PC-3 (cell line): ENCODE measurements around the gene CYB561D1. TPM values are rescaled to one million over a fixed set of nuclear protein-coding genes. Genes with fewer than 3 reads are reported as not detected.

ENCODE experiments used
- ATAC-seq: fragments of 200-7000 bp; cut with Tn5 transposase; 2 replicates; pipeline ENCODE4 v1.9.1; 2020; ENCODE audit warnings: mild to moderate bottlenecking, moderate library complexity
- BruUV-seq: library from RNA; stranded (reverse); fragments of 400-500 nt; replicated peaks from 2 replicates; lab custom pipeline; 2021; lab: Mats Ljungman, UMichigan
- CTCF ChIA-PET: fragments of 300-600 bp; sonication (Branson Sonifier 250); formaldehyde crosslinking; loops from one replicate; lab custom pipeline; 2022; ENCODE audit warnings: antibody characterized with exemption; lab: Charles Lee
- POLR2A ChIA-PET: fragments of 300-600 bp; sonication (Branson Sonifier 250); formaldehyde crosslinking; loops from one replicate; lab custom pipeline; 2022; ENCODE audit warnings: antibody characterized with exemption; ENCODE audit not compliant: unreplicated experiment; lab: Charles Lee
- DNase-seq: peaks from one replicate; pipeline ENCODE4 v3.0.0-alpha.2; 2015
- H2AFZ ChIP-seq: fragments of 300-600 bp; sonication (generic); 2 replicates; pipeline ENCODE4 v1.6.0; 2016; ENCODE audit warnings: antibody characterized with exemption, low read length
- H3F3A ChIP-seq: fragments of 300-600 bp; sonication (generic); one replicate; pipeline ENCODE4 v1.6.0; 2017; ENCODE audit warnings: antibody characterized with exemption, low read length, control low read depth, mild to moderate bottlenecking; ENCODE audit not compliant: unreplicated experiment
- H3K27ac ChIP-seq: fragments of 300-600 bp; sonication (generic); 2 replicates; pipeline ENCODE4 v1.5.1; 2016; ENCODE audit warnings: mild to moderate bottlenecking, low read length
- H3K27me3 ChIP-seq: fragments of 300-600 bp; sonication (generic); 2 replicates; pipeline ENCODE4 v1.6.1; 2016; ENCODE audit warnings: low read length, mixed read lengths
- H3K36me3 ChIP-seq: fragments of 300-600 bp; sonication (generic); 2 replicates; pipeline ENCODE4 v1.6.1; 2016; ENCODE audit warnings: low read depth, mixed run types, low read length, mixed read lengths
- H3K4me1 ChIP-seq: fragments of 300-600 bp; sonication (generic); 2 replicates; pipeline ENCODE4 v1.5.1; 2016; ENCODE audit warnings: low read length; ENCODE audit not compliant: insufficient read depth
- H3K4me2 ChIP-seq: fragments of 300-600 bp; sonication (generic); 2 replicates; pipeline ENCODE4 v1.6.0; 2016; ENCODE audit warnings: low read length
- H3K4me3 ChIP-seq: fragments of 300-600 bp; sonication (generic); 2 replicates; pipeline ENCODE4 v1.5.1; 2016; ENCODE audit warnings: mild to moderate bottlenecking, low read length, mixed read lengths
- H3K79me2 ChIP-seq: fragments of 300-600 bp; sonication (generic); 2 replicates; pipeline ENCODE4 v1.6.1; 2017; ENCODE audit warnings: low read length, mixed read lengths
- H3K9ac ChIP-seq: fragments of 300-600 bp; sonication (generic); 2 replicates; pipeline ENCODE4 v1.6.0; 2016; ENCODE audit warnings: mild to moderate bottlenecking, low read length
- H3K9me2 ChIP-seq: fragments of 300-600 bp; sonication (generic); replicated peaks from 2 replicates; pipeline ENCODE4 v1.6.1; 2016; ENCODE audit warnings: mixed run types, low read length, mixed read lengths
- H3K9me3 ChIP-seq: fragments of 300-600 bp; sonication (generic); 2 replicates; pipeline ENCODE4 v1.6.1; 2016; ENCODE audit warnings: low read length, mixed read lengths
- H4K20me1 ChIP-seq: fragments of 300-600 bp; sonication (generic); 2 replicates; pipeline ENCODE4 v1.6.1; 2016; ENCODE audit warnings: low read length, mixed read lengths
- EZH2 ChIP-seq: fragments of 300-600 bp; sonication (generic); IDR thresholded peaks from one replicate; pipeline ENCODE4 v1.6.1; 2017; ENCODE audit warnings: antibody characterized with exemption, mild to moderate bottlenecking, low read length; ENCODE audit not compliant: unreplicated experiment
- EZH2phosphoT487 ChIP-seq: fragments of 300-600 bp; sonication (generic); IDR thresholded peaks from 2 replicates; pipeline ENCODE4 v1.6.1; 2018; ENCODE audit warnings: mild to moderate bottlenecking, antibody characterized with exemption, low read length, borderline replicate concordance
- intact Hi-C: fragments of 100-400 bp; cut with micrococcal nuclease; formaldehyde crosslinking; loops from 2 replicates; pipeline ENCODE4 v1.9.0; 2023
- total RNA-seq: library from RNA; depleted of rRNA; stranded (reverse); fragments of >200 nt; gene quantifications from 2 replicates; pipeline ENCODE4 v1.2.3, GENCODE V29; 2014
- TF ChIP-seq, protein P1 (sequence below): fragments of 300-600 bp; sonication (generic); conservative IDR thresholded peaks from 2 replicates; pipeline ENCODE4 v1.5.1; 2017; ENCODE audit warnings: antibody characterized with exemption, low read depth, mild to moderate bottlenecking, low read length

Gene CYB561D1
- total RNA-seq, 1 experiment from 2014 or later, result 2.7 TPM

DNA sequence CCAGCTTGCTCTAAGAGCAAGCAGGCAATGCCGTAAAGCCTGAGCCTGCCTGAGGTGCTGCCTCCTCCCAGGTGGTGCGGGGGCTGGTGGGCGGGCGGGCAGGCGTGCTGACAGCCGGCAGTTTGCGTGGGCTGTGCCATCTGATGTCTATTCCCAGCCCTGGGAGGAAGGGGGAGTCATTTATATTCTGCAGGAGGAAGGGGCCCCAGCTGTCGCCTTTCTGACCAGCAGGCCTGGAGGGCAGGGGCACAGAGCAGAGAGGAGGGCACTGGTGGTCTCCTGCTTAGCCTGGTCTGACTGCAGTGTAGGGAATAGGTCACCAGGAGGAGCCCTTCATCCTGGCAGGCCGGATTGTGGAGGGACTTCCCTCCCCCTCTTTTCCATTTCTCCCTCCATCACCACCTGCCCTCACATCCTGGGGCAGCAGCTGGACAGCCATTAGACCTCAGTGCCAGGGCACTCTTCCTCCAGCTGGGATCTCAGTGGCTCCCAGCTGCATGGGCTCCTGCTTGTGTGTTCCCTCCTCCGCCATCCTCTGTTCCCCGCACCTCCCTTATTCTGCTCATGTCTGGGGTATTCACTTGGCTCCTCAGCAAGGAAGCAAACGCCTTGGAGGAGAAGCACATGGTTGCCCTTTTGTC lies 4.4 kb downstream of the CYB561D1 start:
- H3K9me3 ChIP-seq, result no peaks in the 10 kb centered on the region
- POLR2A ChIA-PET, result no interaction called here
- no peak overlapping the region for H3K4me2 ChIP-seq
- no peak overlapping the region for H2AFZ ChIP-seq
- peaks cover 18% of the 10 kb centered on the region for H3K79me2 ChIP-seq
- no TSS peak for BruUV-seq
- H3F3A ChIP-seq, result no peaks in the 10 kb centered on the region
- ATAC-seq (no peak), DNase-seq (peak; percentile 28)
- no peaks in the 10 kb centered on the region for H3K27me3 ChIP-seq
- TF ChIP-seq EZH2 (no peak), EZH2phosphoT487 (no peak)
- TF ChIP-seq, protein P1, sequence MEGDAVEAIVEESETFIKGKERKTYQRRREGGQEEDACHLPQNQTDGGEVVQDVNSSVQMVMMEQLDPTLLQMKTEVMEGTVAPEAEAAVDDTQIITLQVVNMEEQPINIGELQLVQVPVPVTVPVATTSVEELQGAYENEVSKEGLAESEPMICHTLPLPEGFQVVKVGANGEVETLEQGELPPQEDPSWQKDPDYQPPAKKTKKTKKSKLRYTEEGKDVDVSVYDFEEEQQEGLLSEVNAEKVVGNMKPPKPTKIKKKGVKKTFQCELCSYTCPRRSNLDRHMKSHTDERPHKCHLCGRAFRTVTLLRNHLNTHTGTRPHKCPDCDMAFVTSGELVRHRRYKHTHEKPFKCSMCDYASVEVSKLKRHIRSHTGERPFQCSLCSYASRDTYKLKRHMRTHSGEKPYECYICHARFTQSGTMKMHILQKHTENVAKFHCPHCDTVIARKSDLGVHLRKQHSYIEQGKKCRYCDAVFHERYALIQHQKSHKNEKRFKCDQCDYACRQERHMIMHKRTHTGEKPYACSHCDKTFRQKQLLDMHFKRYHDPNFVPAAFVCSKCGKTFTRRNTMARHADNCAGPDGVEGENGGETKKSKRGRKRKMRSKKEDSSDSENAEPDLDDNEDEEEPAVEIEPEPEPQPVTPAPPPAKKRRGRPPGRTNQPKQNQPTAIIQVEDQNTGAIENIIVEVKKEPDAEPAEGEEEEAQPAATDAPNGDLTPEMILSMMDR, result peak; percentile 60
- CTCF ChIA-PET, result interaction anchor here (2.1 kb wide), 1 partner anchor 34 kb away, joined by 9 read pairs; no protein-coding TSS in a partner anchor
- H3K9ac ChIP-seq, result no peak overlapping the region
- no peaks in the 10 kb centered on the region for H3K9me2 ChIP-seq
- no peaks in the 10 kb centered on the region; the same call in 1 of the 2 replicates for H3K36me3 ChIP-seq
- intact Hi-C loops, result loop anchor here (1.0 kb wide), 1 partner anchor 34 kb away; no protein-coding TSS in a partner anchor
- peaks cover 18% of the 10 kb centered on the region; the same call in 1 of the 2 replicates for H3K4me1 ChIP-seq
- H3K27ac ChIP-seq, result no peak overlapping the region
- H3K4me3 ChIP-seq, result no peak overlapping the region
- no peaks in the 10 kb centered on the region for H4K20me1 ChIP-seq

DNA sequence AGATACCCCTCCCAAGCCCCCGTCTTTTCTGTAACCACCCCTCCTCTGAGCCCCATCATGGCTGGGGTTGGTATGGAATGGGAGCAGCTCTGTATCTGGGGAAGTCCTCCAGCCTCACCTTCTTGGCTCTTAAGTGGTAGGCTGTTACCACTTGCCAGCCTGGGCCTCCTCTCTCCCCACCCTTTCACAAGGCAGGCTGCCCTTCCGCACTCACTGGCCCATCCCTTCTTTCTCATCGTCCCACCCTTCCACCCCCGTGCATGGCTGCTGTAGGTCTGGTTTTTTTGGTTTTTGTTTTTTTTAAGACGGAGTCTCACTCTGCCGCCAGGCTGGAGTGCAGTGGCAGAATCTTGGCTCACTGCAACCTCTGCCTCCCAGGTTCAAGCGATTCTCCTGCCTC lies 5.2 kb downstream of the CYB561D1 start:
- H3K9ac ChIP-seq, result no peak overlapping the region
- H3K4me2 ChIP-seq, result no peak overlapping the region
- H3K36me3 ChIP-seq, result no peaks in the 10 kb centered on the region; the same call in 1 of the 2 replicates
- no peaks in the 10 kb centered on the region for H3F3A ChIP-seq
- H2AFZ ChIP-seq, result no peak overlapping the region
- no peaks in the 10 kb centered on the region for H4K20me1 ChIP-seq
- intact Hi-C loops, result no loop called here
- no peaks in the 10 kb centered on the region for H3K9me3 ChIP-seq
- no TSS peak for BruUV-seq
- H3K27me3 ChIP-seq, result no peaks in the 10 kb centered on the region
- DNase-seq (no peak), ATAC-seq (no peak)
- H3K9me2 ChIP-seq, result no peaks in the 10 kb centered on the region
- H3K79me2 ChIP-seq, result peaks cover 18% of the 10 kb centered on the region
- peaks cover 18% of the 10 kb centered on the region; the same call in 1 of the 2 replicates for H3K4me1 ChIP-seq
- H3K4me3 ChIP-seq, result no peak overlapping the region
- ChIA-PET CTCF (interaction anchor here (0.6 to 2.1 kb wide), 2 partner anchors 9 to 33 kb away, joined by 5 to 9 read pairs; no protein-coding TSS in a partner anchor), POLR2A (interaction anchor here (0.6 kb wide), 1 partner anchor 538 kb away, joined by 3 read pairs; no protein-coding TSS in a partner anchor)
- H3K27ac ChIP-seq, result no peak overlapping the region
- TF ChIP-seq EZH2 (no peak), EZH2phosphoT487 (no peak)
- TF ChIP-seq, protein P1, result no peak
